Effector memory CD4-positive, alpha-beta T cell (primary cell): Measurements from ENCODE around the gene FOXN3.

Source experiments
- DNase-seq, 3 donors: peaks; one replicate each; pipeline ENCODE4 v3.0.0-alpha.2; 2020
- H3K27ac ChIP-seq: 2 replicates; pipeline ENCODE4 v1.7.0; 2013; ENCODE audit warnings: mild to moderate bottlenecking, low read length, moderate library complexity; ENCODE audit not compliant: insufficient read depth, poor library complexity, severe bottlenecking
- H3K27me3 ChIP-seq: replicated peaks from 2 replicates; pipeline ENCODE4 v1.7.0; 2013; ENCODE audit warnings: mild to moderate bottlenecking, low read length; ENCODE audit not compliant: insufficient read depth, control insufficient read depth, poor library complexity, severe bottlenecking
- H3K36me3 ChIP-seq: 2 replicates; pipeline ENCODE4 v1.7.0; 2013; ENCODE audit warnings: mild to moderate bottlenecking, low read length, moderate library complexity; ENCODE audit not compliant: control insufficient read depth, insufficient read depth
- H3K4me1 ChIP-seq: 2 replicates; pipeline ENCODE4 v1.7.0; 2013; ENCODE audit warnings: low read length, mild to moderate bottlenecking; ENCODE audit not compliant: control insufficient read depth, insufficient read depth, poor library complexity, severe bottlenecking
- H3K4me3 ChIP-seq: 2 replicates; pipeline ENCODE4 v1.7.0; 2013; ENCODE audit warnings: low read length, low read depth, mild to moderate bottlenecking; ENCODE audit not compliant: insufficient read depth, poor library complexity, severe bottlenecking
- H3K9me3 ChIP-seq: 2 replicates; pipeline ENCODE4 v1.7.0; 2013; ENCODE audit warnings: mild to moderate bottlenecking, low read length, moderate library complexity; ENCODE audit not compliant: control insufficient read depth

FOXN3 gene

GRCh38 chr14:89374908-89375307 lies 42.1 kb downstream of the FOXN3 start:
- Histone ChIP-seq H3K27ac (no peak overlapping the region), H3K27me3 (no peaks in the 10 kb centered on the region), H3K36me3 (no peaks in the 10 kb centered on the region), H3K4me3 (no peak overlapping the region), H3K9me3 (no peaks in the 10 kb centered on the region), H3K4me1 (peaks cover 2% of the 10 kb centered on the region)
- DNase-seq = no peak

DNA sequence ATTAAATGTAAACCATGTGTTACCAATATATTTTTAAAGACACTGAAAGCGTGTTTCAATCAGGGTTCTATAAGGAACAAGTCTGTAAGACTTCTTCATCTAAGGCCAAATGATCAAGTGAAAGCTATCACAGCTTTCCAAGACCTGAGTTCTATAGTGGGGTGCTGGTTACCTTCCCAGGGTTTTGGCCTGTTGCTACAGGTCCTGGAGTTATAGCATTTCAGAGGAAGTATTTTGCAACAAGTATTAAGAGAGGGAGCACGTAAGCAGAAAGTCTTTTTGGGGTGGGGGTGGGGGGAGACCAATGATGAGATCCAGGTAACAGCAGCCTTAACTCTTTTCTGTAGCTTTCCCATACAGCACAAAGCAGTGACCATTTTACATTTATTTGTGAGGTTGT lies 43.8 kb downstream of the FOXN3 start:
- peaks cover 2% of the 10 kb centered on the region for H3K4me1 ChIP-seq
- H3K27ac ChIP-seq = no peak overlapping the region
- no peak overlapping the region for H3K4me3 ChIP-seq
- no peaks in the 10 kb centered on the region for H3K36me3 ChIP-seq
- H3K27me3 ChIP-seq = no peaks in the 10 kb centered on the region
- no peaks in the 10 kb centered on the region for H3K9me3 ChIP-seq
- DNase-seq = no peak

DNA sequence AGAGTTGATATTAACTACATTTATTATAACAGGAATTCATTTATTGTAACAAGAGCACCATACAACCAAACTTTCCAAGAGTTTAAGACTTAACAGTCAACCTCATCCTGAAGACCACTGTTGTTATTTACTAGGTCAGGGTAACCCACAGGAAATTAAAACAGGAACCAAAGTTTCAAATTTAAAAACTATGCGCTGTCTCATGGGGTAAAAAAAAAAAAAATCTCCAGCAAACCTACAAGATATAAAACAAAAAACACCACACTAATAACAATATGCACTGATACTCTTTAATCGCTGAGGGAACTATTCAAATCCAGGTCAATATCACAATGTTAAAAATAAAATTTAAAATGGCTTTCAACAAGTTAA lies 44.5 kb downstream of the FOXN3 start:
- Histone ChIP-seq H3K4me1 (peaks cover 2% of the 10 kb centered on the region), H3K4me3 (no peak overlapping the region), H3K36me3 (no peaks in the 10 kb centered on the region), H3K27ac (no peak overlapping the region), H3K27me3 (no peaks in the 10 kb centered on the region), H3K9me3 (no peaks in the 10 kb centered on the region)
- DNase-seq = no peak

DNA sequence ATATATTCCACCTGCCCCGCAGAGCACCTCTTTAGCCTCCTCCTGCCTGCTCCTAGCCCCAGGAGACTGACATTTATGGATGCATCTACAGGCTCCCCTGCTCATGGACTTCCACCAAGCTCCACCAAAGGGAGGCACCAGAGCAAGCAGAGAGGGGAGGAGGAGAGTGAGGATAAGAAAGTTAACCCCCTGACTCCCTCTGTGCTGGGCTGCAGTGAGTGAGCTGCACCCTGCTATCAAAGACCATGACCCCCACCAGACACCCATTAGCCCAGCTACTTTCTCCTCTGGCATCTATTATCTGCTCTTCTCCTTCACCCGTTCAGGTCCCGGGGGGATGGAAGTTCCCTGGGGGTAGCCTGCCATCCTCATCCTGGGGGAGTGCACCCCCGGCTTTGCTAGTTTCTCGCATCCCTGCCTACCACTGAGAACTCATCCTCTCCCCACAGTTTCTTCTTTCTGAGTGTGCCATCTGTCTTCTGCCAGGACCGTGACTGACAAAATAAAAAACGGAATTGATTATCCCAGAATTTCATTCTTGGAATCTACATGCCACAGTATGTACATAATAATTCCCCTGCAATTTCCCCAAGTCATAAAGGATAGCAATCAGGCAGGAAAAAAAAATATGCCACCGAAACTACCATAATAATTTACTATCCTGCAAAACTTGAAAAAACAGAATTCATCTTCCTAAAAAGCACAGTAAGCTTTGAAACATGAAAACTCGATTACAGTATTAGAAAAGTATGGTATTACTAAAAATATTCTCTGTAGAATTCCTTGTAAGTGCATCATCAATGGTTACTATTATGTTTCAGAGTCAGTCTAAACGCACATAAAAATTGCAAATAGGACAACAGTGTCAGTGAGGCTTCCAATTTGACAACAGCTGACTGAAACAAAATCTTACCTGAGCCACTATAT lies 45.2 kb downstream of the FOXN3 start:
- no peak overlapping the region for H3K4me3 ChIP-seq

GRCh38 chr14:89370781-89371180 lies 46.3 kb downstream of the FOXN3 start:
- H3K9me3 ChIP-seq = no peaks in the 10 kb centered on the region
- no peak overlapping the region for H3K27ac ChIP-seq
- H3K36me3 ChIP-seq = no peaks in the 10 kb centered on the region
- peaks cover 2% of the 10 kb centered on the region for H3K4me1 ChIP-seq
- H3K27me3 ChIP-seq = no peaks in the 10 kb centered on the region
- no peak for DNase-seq
- H3K4me3 ChIP-seq = no peak overlapping the region

More for the DNA sequence above, 45.2 kb downstream of the FOXN3 start:
- H3K36me3 ChIP-seq = no peaks in the 10 kb centered on the region
- no peaks in the 10 kb centered on the region for H3K27me3 ChIP-seq
- no peak overlapping the region for H3K27ac ChIP-seq
- no peak for DNase-seq
- no peaks in the 10 kb centered on the region for H3K9me3 ChIP-seq
- H3K4me1 ChIP-seq = peaks cover 2% of the 10 kb centered on the region

GRCh38 chr14:89370381-89370780 lies 46.7 kb downstream of the FOXN3 start:
- Histone ChIP-seq H3K4me3 (no peak overlapping the region), H3K36me3 (no peaks in the 10 kb centered on the region), H3K4me1 (peaks cover 2% of the 10 kb centered on the region), H3K27ac (no peak overlapping the region), H3K9me3 (no peaks in the 10 kb centered on the region), H3K27me3 (no peaks in the 10 kb centered on the region)
- no peak for DNase-seq

DNA sequence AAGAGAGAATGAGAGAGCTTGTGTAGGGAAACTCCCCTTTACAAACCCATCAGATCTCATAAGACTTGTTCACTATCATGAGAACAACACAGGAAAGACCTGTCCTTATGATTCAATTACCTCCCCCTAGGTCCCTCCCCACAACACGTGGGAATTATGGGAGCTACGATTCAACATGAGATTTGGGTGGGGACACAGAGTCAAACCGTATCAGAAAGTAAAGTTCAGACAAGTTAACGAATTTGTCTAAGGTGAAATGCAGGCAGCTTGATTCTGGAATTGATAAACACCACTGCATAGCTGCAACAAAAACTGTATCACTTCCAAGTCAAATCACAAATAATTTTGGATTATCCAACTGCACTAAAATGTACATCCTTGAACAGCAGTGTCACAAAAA lies 47.4 kb downstream of the FOXN3 start:
- Histone ChIP-seq H3K27me3 (no peaks in the 10 kb centered on the region), H3K27ac (no peak overlapping the region), H3K4me3 (no peak overlapping the region), H3K9me3 (no peaks in the 10 kb centered on the region), H3K36me3 (no peaks in the 10 kb centered on the region), H3K4me1 (peaks cover 3% of the 10 kb centered on the region)
- DNase-seq = no peak

DNA sequence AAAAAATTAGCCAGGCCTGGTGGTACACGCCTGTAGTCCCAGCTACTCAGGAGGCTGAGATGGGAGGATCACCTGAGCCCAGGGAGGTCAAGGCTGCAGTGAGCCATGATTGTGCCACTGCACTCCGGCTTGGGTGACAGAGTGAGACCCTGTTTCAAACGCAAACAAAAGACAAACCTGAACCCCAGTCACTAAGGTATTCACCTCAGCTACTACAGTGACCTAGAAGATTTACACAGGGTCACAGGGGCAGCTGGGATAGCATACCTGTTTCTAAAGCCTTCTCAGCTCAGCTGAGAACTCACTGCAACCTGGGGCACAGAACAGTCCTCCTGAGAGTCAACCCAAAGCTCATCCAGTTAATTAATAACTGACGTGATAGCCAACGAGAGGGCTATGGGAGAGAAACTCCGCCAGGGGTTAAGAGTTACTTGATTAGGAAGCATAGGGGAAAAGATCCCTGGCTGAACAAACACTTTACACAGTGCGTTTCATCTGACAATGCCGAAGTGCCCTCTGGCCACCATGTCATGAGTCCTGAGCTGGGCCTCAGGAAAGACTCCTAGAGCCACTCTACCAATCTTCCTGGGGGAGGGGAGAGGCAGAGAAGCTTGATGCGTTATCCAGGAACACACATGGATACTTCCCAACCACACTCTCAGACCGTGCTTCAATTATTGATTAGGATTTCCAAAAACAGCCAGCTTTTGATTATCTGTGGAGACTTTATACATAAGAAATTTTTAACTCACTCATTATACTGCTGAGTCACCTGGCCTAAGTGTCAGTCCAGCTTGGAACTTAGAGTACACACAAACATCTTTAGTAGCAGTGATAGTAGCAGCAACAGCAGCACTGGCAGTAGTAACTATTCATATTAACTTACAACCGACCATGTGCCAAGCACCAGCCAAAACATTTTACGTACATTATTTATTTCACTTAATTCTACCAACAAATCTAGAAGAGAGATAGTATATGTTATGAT lies 48.2 kb downstream of the FOXN3 start:
- Histone ChIP-seq H3K27ac (no peak overlapping the region), H3K27me3 (no peaks in the 10 kb centered on the region), H3K4me3 (no peak overlapping the region), H3K36me3 (no peaks in the 10 kb centered on the region), H3K9me3 (no peaks in the 10 kb centered on the region), H3K4me1 (peaks cover 8% of the 10 kb centered on the region)
- no peak for DNase-seq

DNA sequence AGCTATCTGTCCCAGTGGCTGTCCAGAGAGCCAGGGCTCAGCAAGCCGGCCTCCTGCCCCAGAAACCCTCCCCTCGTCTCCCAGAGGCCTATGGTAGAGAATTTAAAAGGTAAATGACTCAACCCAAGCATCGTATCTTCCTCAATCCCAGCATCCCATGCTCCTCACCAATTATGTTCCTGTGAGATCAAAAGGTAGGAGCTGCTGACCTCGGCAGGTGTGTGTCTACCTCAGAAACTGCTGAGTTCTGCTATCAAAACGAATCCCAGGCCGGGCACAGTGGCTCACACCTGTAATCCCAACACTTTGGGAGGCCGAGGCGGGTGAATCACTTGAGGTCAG lies 49.3 kb downstream of the FOXN3 start:
- Histone ChIP-seq H3K36me3 (no peaks in the 10 kb centered on the region), H3K4me3 (no peak overlapping the region), H3K27ac (no peak overlapping the region), H3K9me3 (no peaks in the 10 kb centered on the region), H3K4me1 (peaks cover 8% of the 10 kb centered on the region), H3K27me3 (no peaks in the 10 kb centered on the region)
- DNase-seq = no peak
